GM19468 (cell line): ENCODE results near the gene KCNIP3.

Source experiments
- ATAC-seq: cut with Tn5 transposase; IDR thresholded peaks from one replicate; pipeline ENCODE4 v1.9.1; 2021; ENCODE audit warnings: mild to moderate bottlenecking, moderate library complexity, moderate number of reproducible peaks; ENCODE audit not compliant: unreplicated experiment; ENCODE audit errors: extremely low read depth

The KCNIP3 gene

DNA sequence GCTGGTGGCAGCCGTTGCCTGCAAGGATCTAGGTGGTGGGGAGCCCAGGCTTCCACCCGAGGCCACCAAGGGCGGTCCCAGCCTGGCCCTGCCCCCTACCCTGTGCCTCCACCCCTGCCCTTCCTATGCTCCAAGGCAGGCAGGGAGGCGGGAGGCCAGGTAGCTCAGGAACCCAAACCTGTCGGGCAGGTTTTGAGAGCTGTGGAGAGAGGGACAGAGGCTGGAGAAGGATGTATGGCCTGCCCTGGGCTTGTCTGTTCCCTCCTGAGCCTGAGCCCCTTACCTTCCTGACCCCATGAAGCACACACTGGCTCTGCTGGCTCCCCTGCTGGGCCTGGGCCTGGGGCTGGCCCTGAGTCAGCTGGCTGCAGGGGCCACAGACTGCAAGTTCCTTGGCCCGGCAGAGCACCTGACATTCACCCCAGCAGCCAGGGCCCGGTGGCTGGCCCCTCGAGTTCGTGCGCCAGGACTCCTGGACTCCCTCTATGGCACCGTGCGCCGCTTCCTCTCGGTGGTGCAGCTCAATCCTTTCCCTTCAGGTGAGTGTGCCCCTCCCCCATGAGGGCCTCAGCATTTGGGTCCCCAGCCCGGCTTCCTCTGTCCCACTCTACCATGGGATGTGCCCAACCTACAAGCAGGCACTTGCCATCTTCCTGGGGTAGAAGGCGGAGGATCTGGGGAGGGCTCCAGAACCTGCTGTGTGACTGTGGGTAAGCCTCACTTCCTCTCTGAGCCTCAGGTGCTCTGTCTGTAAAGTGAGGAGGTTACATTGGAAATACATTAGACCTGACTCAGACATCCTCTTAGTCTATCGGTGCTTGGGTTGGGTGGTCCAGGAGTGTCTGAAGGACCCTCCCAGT is 22.6 kb upstream of the KCNIP3 start, which contains the start of gene PROM2:
PROM2 (plus strand) TSS at position 159 of the 860 bp plus-strand sequence; CDS start at position 296, 137 bp downstream.
- ATAC-seq: no peak

DNA sequence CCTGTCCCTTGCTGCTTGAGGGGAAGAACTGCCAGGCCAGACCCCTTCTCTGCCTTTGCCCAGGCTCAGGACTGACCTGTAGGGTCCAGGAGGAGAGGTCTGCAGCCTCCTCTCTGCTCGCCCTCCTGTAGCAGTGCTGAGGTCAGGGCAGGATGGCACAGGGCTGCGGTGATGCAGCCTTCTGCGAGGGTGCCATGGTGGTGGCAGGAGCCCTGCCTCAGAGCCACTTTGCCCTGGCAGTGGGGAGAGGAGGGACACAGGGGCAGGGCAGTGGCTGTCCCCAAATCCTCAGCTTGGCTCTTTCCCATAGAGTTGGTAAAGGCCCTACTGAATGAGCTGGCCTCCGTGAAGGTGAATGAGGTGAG is 22.0 kb upstream of the KCNIP3 start:
- ATAC-seq: no peak

DNA sequence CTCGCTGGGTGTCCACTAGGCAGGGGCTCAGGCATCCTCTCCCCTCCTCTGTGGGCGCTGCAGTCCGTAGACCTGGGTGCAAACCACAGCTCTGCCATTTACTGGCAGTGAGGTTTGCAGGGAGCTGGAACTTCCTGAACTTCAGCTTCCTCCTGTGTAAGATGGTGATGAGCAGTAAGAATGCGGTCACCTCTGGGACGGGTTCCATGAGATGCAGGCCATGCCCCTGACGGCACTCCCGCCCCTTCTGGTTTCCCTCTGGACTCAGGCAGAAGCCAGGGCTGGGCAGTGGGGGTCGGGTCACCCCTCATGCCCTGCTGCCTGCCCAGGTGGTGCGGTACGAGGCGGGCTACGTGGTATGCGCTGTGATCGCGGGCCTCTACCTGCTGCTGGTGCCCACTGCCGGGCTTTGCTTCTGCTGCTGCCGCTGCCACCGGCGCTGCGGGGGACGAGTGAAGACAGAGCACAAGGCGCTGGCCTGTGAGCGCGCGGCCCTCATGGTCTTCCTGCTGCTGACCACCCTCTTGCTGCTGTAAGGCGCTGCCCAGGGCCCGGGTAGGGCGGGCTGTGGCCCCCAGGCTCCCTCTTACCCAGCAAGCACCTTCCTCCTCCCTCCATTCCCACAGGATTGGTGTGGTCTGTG is 21.4 kb upstream of the KCNIP3 start:
- ATAC-seq: no peak

DNA sequence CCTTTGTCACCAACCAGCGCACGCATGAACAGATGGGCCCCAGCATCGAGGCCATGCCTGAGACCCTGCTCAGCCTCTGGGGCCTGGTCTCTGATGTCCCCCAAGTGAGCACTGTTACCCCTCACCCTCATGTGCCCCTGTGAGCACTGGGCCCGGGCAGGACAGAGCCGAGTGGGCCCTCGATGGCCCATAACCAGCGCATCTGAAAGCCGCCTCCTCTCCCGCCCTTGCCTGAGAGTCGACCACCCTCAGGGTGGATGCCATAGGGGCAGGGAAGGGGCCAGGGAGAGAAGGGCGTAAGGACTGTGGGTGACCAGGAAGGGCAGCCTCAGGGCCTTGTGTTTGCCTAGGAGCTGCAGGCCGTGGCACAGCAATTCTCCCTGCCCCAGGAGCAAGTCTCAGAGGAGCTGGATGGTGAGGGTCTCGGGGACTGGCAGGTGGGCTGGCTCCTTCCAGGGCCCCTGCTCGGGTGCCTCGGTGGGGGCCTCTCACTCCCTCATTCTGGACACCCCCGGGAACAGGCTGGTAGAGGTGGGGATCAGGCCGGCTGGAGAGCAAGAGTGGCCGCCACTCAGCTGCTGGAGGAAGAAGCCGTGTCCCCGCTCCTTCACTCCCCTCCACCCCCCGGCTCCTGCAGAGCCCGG is 20.8 kb upstream of the KCNIP3 start:
- no peak for ATAC-seq

DNA sequence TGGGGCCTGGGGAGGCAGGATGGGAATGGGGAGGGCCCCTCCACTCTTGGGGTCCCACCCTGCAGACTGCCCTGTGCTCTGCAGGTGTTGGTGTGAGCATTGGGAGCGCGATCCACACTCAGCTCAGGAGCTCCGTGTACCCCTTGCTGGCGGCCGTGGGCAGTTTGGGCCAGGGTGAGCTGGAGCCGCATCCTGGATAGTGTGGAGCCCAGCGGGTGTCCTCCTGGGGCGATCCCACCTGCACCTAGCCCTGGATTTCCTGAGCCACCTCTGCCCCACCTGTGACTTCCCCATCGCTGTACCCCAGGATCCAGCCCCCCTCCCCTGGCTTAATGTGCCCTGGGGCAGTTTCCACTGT is 20.3 kb upstream of the KCNIP3 start:
- no peak for ATAC-seq

DNA sequence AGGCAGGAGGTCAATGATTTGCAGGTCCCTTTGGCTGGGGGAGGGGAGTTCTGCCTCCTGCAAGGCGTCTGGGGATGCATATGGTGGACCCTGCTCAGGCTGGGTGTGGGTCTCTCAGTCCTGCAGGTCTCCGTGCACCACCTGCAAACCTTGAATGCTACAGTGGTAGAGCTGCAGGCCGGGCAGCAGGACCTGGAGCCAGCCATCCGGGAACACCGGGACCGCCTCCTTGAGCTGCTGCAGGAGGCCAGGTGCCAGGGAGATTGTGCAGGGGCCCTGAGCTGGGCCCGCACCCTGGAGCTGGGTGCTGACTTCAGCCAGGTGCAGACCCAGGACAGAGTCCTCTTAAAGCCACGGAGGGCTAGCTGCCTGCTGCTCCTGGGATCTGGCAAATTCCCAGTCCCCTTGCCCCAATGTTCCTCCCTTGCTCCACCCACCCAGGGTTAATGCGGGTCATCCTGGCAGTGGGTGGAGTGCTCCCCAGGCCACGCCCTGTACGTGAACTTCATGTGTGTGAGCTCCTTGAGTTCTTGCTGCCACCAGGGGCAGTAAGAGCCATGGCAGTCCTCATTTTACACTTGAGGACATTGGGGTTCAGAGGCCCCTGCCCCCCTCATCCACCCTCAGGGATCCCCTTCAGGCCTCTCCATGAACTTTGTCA is 19.8 kb upstream of the KCNIP3 start:
- ATAC-seq: no peak

DNA sequence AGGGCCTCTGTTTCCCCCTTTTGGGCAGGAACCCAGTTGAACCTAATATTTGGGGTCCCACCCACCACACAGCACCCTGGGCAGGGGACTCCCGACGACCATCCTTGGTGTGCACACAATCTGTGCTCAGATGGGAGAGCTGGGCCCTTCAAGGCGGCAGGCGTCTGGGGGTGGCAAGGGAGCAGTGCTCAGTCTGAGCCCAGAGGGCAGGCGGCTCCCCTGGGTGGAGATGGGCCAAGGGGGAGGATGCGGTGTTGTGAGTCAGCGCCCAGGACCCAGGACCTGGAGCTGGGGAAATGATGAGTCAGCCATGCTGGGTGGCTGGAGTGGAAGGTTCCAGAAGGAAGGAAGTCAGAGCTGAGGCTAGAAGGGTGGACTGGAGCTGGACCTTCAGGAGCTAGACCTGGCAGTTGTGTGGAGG is 19.1 kb upstream of the KCNIP3 start:
- no peak for ATAC-seq

DNA sequence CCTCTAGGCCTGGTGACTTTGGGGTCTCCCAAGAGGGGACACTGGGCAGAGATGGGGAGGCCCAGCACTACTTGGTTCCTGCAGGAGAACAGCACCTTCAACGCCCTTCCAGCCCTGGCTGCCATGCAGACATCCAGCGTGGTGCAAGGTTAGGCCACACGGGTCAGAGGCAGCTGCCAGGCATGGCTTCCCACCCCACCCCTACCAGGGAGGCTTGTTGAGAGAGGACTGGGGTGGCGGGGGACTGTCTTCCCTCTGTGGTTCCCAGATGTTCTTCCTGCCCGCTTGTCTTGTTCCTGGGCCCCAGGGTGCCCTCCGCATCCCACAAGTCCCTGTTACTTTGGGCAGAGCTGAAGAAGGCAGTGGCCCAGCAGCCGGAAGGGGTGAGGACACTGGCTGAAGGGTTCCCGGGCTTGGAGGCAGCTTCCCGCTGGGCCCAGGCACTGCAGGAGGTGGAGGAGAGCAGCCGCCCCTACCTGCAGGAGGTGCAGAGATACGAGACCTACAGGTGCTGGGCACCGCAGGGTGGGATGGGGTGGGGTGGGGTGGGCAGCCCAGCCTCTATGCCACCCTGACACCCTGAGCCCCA is 18.4 kb upstream of the KCNIP3 start:
- ATAC-seq: no peak

DNA sequence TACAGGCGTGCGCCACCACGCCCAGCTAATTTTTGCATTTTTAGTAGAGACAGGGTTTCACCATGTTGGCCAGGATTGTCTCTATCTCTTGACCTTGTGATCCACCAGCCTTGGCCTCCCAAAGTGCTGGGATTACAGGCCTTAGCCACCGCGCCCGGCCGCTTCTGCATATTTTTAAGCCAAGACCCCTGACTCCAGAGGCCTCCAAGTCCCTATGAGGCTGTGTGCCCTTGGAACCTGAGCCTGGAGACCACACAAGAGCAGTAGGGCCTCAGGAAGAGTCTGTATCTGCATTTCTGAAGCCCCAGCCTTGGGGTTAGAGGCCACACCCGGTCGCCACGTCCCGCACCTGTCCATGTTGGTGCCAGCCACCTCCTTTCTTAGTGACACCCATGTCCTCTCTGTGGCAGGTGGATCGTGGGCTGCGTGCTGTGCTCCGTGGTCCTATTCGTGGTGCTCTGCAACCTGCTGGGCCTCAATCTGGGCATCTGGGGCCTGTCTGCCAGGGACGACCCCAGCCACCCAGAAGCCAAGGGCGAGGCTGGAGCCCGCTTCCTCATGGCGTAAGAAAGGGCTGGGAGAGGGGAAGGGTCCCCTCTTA is 17.6 kb upstream of the KCNIP3 start:
- ATAC-seq: no peak

DNA sequence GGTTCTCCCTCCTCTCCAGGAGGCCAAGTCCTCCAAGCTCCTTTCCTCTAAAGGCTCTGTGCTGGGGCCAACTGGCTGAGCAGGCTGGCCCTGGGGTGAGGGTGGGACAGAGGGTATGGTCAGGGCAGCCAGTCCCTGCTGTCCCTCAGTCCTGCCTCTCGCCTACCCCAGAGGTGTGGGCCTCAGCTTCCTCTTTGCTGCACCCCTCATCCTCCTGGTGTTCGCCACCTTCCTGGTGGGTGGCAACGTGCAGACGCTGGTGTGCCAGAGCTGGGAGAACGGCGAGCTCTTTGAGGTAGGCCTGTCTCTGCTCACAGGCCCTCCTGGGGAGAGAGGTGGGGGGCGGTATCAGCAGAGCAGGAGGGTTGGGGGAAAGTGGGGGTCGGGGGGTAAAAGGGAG is 16.1 kb upstream of the KCNIP3 start:
- no peak for ATAC-seq

DNA sequence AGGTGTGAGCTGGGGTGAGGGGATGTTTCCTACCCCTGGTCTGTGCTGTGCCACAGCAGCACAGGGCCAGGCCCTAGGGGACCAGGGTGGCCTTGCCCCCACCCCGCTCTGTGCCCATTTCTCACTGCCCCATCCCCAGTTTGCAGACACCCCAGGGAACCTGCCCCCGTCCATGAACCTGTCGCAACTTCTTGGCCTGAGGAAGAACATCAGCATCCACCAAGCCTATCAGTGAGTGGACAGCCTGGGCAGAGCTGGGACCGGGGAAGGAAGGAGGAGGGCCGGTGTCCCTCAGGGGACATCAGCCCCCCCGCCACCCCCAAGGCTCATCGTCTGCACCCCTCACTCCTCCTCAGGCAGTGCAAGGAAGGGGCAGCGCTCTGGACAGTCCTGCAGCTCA is 15.4 kb upstream of the KCNIP3 start:
- no peak for ATAC-seq

DNA sequence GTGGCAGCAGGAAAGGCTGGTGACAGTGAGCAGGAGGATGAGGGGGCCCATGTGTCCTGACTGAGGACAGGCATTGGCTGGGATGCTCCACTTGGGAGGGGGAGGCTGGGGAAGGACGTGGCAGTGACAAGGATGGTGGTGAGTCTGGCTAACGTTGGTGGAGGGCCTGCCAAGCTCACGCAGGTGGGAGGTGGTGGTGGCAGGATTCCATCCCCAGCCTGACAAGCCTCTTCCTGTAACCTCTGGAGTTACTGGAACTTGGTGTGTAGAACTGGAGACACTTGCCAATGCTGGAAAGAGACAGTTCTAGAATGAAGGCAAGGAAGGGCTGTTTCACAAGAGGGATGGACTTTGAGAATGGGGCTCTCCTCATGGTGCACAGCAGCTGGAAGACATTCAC is 14.7 kb upstream of the KCNIP3 start:
- ATAC-seq: no peak

DNA sequence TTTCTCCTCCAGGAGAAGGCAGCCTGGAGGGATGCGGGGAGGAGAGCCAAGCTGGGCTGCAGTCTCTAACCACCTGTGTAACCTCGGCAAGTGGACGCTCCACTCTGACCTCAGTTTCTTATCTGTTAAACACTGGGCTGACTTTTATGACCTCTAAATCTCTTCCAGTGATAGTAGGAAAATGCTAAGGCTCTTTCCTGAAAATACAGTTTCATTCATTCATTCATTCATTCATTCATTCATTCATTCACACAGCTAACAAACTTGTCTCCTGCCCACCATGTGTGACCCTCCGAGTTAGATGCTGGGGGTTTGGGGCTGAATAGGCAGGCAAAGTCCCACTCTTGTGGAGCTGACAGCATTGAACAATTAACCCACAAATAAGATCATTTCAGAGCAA is 13.6 kb upstream of the KCNIP3 start:
- no peak for ATAC-seq

DNA sequence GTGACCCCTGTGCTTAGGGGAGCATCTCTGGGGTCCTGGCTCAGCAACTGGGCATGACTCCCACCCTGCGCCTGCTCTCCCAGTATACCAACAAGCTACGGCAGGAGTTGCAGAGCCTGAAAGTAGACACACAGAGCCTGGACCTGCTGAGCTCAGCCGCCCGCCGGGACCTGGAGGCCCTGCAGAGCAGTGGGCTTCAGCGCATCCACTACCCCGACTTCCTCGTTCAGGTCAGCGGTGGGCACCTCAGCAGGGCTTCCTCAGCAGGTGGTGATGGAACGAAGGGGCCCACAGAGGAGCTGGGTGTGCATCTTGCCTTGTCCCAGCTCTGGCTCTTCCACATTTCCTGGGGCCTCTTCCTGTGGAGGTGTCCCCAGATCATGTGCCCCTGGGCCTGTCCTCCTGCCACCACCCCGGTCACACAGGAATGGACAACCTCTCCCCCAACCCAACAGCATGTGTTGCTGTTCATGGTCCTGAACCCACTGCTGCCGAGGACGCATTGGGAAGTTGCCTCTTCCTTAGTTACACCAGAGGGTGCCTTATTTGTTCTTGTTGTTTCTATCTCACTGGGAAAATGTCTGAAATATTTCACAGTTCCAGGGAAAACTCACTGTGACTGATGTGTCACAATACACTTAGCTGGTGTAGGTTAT is 12.1 kb upstream of the KCNIP3 start:
- ATAC-seq: no peak

DNA sequence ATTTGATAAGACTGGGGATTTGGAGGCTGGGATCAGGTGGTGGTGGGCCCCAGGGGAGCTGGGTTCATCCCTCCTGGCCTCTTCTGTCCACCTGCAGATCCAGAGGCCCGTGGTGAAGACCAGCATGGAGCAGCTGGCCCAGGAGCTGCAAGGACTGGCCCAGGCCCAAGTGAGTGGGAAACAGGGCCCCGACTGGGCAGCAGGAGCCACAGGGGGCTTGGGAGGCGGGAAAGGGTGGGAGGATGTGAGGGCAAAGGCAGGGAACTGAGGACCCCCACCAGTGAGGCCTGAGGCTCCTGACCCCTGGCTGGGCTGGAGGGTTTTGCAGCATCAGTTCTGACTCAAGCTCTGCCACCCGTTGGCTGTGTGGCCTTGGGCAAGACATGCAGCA is 11.6 kb upstream of the KCNIP3 start:
- no peak for ATAC-seq

DNA sequence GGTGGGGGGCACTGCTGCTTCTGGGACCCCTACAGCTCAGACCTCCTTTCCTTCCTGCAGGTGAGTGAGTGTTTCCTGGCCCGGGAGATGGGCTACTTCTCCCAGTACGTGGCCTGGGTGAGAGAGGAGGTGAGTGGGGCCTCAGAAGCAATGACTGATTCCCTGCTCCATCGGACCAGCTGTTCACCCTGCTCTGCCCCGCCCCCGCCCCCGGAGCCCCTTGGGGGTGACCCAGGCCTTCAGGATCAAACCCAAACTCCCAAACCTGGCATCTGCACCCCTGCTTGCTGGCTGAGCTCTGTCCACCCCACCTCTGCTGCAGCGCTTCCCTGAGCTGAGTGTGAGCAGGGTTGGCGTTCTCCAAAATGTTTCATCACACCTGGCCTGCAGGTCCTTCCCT is 9.8 kb upstream of the KCNIP3 start:
- ATAC-seq: no peak

DNA sequence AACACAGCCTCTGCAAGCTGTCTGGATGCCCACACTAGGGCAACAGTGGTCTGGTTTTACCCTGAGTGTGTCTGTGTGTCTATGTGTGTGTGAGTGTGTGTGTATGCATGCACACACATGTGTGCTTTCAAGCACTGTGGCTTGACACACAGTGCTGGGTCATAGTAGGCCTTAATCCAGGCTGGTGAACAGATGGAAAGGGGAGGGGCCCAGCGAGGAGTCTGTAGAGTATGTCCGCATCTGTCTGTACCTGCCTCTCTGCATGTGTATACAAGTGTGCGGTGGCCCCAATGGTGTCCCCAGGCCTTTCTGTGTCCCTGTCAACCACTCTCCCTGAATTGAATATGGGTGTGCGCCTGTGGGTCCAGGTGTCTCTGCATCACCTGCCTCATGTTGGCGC is 9.3 kb upstream of the KCNIP3 start:
- ATAC-seq: no peak

DNA sequence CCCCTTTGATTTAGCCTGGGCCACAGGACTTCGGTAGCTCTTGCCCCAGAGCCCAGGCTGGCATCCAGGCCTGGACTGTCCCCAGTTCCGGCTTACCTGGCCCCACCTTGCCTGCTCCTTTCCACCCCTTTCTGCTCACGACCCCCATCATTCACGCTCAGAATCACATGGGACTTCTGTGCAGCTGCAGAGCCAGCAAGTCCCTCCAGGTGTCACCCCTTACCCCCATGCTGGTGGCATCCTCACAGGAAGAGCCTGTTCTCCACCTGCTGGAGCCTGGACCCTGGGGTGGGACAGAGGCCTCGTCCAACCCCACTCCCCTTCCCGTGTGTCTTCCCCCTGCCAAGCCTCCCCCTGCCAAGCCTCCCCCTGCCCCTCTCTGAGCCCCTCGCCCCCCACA is 7.9 kb upstream of the KCNIP3 start:
- ATAC-seq: no peak

DNA sequence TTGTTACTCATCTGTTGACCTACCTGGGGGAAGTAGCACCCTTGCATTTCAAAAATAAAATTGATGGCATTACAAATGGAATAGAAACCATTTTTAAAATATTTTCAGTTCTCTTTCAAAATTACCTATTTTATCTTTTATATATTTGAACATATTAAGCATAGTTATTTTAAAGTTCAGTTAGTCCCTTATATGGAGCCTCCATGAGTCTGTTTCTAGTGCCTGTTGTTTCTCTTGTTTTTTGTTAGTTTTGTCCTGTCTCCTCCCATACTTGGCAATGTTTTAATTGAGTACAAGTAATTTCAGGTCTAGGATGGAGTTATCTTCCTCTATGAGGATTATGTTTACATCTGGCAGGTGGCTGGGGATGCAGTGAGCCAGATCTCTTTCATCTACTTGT is 5.9 kb upstream of the KCNIP3 start:
- no peak for ATAC-seq
